Measurements from ENCODE around the gene CRHR1. TPM values are rescaled to one million over a fixed set of nuclear protein-coding genes. Genes with fewer than 3 reads are reported as not detected.

The CRHR1 gene
- total RNA-seq (2021; ENCODE audit: unreplicated experiment), result 0.15 TPM
- not detected for polyA plus RNA-seq (2012; ENCODE audit: insufficient read length)
- not detected for Bru-seq, nascent RNA
- not detected for BruChase-seq, experiment 1, labeled RNA remaining after a 2-hour chase
- BruChase-seq, experiment 2, labeled RNA remaining after a 6-hour chase, result not detected
- long read RNA-seq, result 0 reads

- intact Hi-C loops (cut with micrococcal nuclease; ENCODE audit: unreplicated experiment) (loop anchor here (5.0 kb wide), 1 partner anchor 48 kb away; no protein-coding TSS in a partner anchor), in situ Hi-C loops (cut with HindIII; ENCODE audit: low pct_unique_long_range_greater_than_20kb, low sequenced_read_pairs) (no loop called here)
- Histone ChIP-seq H3K4me1 (ENCODE audit: control insufficient read depth, insufficient read depth, low read length) (no peaks in the 10 kb centered on the region), H3K27me3 (ENCODE audit: control insufficient read depth, insufficient read depth, low read length) (no peaks in the 10 kb centered on the region; the same call in 1 of the 2 replicates), H3K9me3 (ENCODE audit: control insufficient read depth, insufficient read depth, low read depth, low read length) (no peaks in the 10 kb centered on the region), H3K36me3 (ENCODE audit: control insufficient read depth, insufficient read depth, low read length) (no peaks in the 10 kb centered on the region), H3K27ac (ENCODE audit: low read length) (no peak within 1 kb of the TSS), H3K4me3 (ENCODE audit: low read depth in 2 of 2, low read length in 2 of 2) (peak within 1 kb of the TSS; percentile 39 to 43)
- DNase-seq (ENCODE audit: low read depth, low spot score) (no peak), ATAC-seq (peak; percentile 59)
- TF ChIP-seq CTCF (IDR thresholded peaks at IDR 0.05), result no peak
- no peak for TF ChIP-seq REST (IDR thresholded peaks at IDR 0.05; ENCODE audit: insufficient read depth in 1 of 2, low read depth in 2 of 2, low read length in 1 of 2)
- TF ChIP-seq POLR2AphosphoS5 (IDR thresholded peaks at IDR 0.05; ENCODE audit: low read depth, low read length), result no peak
- no peak for TF ChIP-seq SIN3A (IDR thresholded peaks at IDR 0.05; ENCODE audit: borderline replicate concordance, insufficient read depth, low read depth, low read length)
- TF ChIP-seq TCF7L2 (IDR thresholded peaks at IDR 0.05; ENCODE audit: low read depth, low read length), result no peak
- BruUV-seq (replicated peaks), result no TSS peak
- ChIA-PET CTCF (no interaction called here), POLR2A (no interaction called here)
Measured at GRCh38 chr17:45784293-45784740, at the start of gene CRHR1. CRHR1 (plus strand) TSS chr17:45784320; CDS start chr17:45784545, 225 bp downstream.

DNA sequence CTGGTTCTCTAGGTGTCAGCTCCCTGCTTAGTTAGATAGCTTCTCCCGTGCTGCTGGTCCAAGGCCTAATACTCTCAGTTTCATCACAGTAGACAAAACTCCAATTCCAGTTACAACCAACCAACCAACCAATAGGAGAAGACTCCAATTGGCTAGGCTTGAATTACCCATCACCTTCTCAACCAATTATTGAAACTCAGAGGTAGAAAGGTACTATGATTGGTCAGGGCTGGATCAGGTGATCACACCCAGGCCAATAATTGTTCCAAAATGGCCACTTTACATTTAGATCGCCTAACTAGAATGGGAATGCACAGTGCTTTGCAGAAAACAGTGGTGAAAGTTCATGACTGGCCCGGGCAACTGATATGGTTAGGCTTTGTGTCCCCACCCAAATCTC lies 49.5 kb upstream of the CRHR1 start:
- no peaks in the 10 kb centered on the region for H3K9me3 ChIP-seq (ENCODE audit: control insufficient read depth, insufficient read depth, low read depth, low read length)
- in situ Hi-C loops (cut with HindIII; ENCODE audit: low pct_unique_long_range_greater_than_20kb, low sequenced_read_pairs) (no loop called here), intact Hi-C loops (cut with micrococcal nuclease; ENCODE audit: unreplicated experiment) (no loop called here)
- no peak overlapping the region for H3K27ac ChIP-seq (ENCODE audit: low read length)
- H3K27me3 ChIP-seq (ENCODE audit: control insufficient read depth, insufficient read depth, low read length), result peaks cover 3% of the 10 kb centered on the region
- no peak for TF ChIP-seq TCF7L2 (IDR thresholded peaks at IDR 0.05; ENCODE audit: low read depth, low read length)
- no peak for TF ChIP-seq REST (IDR thresholded peaks at IDR 0.05; ENCODE audit: insufficient read depth in 1 of 2, low read depth in 2 of 2, low read length in 1 of 2)
- POLR2A ChIA-PET, result no interaction called here
- H3K36me3 ChIP-seq (ENCODE audit: control insufficient read depth, insufficient read depth, low read length), result no peaks in the 10 kb centered on the region
- no peaks in the 10 kb centered on the region for H3K4me1 ChIP-seq (ENCODE audit: control insufficient read depth, insufficient read depth, low read length)
- ATAC-seq (no peak), DNase-seq (ENCODE audit: low read depth, low spot score) (no peak)
- no TSS peak for BruUV-seq (replicated peaks)
- no peak overlapping the region for H3K4me3 ChIP-seq (ENCODE audit: low read depth in 2 of 2, low read length in 2 of 2)
- CTCF ChIA-PET, result no interaction called here

All from Panc1 (cell line).